AG04449 (cell line): ENCODE results near the gene LIMS2.

Source experiments
- CTCF ChIA-PET: fragments of 350-600 bp; formaldehyde crosslinking; extraction: SDS; loops from one replicate; lab custom pipeline; 2021; ENCODE audit warnings: antibody characterized with exemption; lab: Yijun Ruan, JAX
- POLR2A ChIA-PET: fragments of 400-600, 350-600 bp; formaldehyde crosslinking; extraction: SDS; loops from one replicate; lab custom pipeline; 2020; ENCODE audit warnings: antibody characterized with exemption, inconsistent platforms; lab: Yijun Ruan, JAX
- DNase-seq: peaks from one replicate; pipeline ENCODE4 v3.0.0-alpha.2; 2010; ENCODE audit warnings: low read depth, low spot score
- H3K4me3 ChIP-seq: 2 replicates; pipeline ENCODE4 v1.5.1; 2011; ENCODE audit warnings: low read depth, mild to moderate bottlenecking, control low read depth, low read length
- CTCF ChIP-seq: IDR thresholded peaks from one replicate; pipeline ENCODE4 v1.5.1; 2011; ENCODE audit warnings: mild to moderate bottlenecking, moderate library complexity, low read length, control low read depth, inconsistent platforms; ENCODE audit not compliant: insufficient read depth; ENCODE audit errors: missing control alignments

LIMS2 gene

GRCh38 chr2:127609818-127610217 lies 65.5 kb downstream of the LIMS2 start:
- DNase-seq, result no peak
- ChIA-PET POLR2A (no interaction called here), CTCF (interaction anchor here (1.0 to 2.8 kb wide), 2 partner anchors 18 to 434 kb away, joined by 3 to 15 read pairs; no protein-coding TSS in a partner anchor)
- no peak overlapping the region for H3K4me3 ChIP-seq
- TF ChIP-seq CTCF, result no peak

- no peak for DNase-seq
- no peak overlapping the region for H3K4me3 ChIP-seq
- POLR2A ChIA-PET, result no interaction called here
- CTCF ChIA-PET, result interaction anchor here (2.8 kb wide), 1 partner anchor 18 kb away, joined by 15 read pairs; no protein-coding TSS in a partner anchor
- TF ChIP-seq CTCF, result no peak
These were observed 66.1 kb downstream of the LIMS2 start for GRCh38 chr2:127609031-127609751.

- CTCF ChIA-PET, result interaction anchor here (1.8 to 2.8 kb wide), 2 partner anchors 17 kb away, joined by 8 to 15 read pairs; no protein-coding TSS in a partner anchor
- H3K4me3 ChIP-seq, result no peak overlapping the region
- no peak for TF ChIP-seq CTCF
- POLR2A ChIA-PET, result no interaction called here
- no peak for DNase-seq
These were observed 67.0 kb downstream of the LIMS2 start for GRCh38 chr2:127608061-127609030.

GRCh38 chr2:127607399-127607908 lies 67.9 kb downstream of the LIMS2 start:
- no peak for TF ChIP-seq CTCF
- CTCF ChIA-PET, result interaction anchor here (1.8 kb wide), 1 partner anchor 16 kb away, joined by 8 read pairs; no protein-coding TSS in a partner anchor
- DNase-seq, result no peak
- no peak overlapping the region for H3K4me3 ChIP-seq
- POLR2A ChIA-PET, result no interaction called here

GRCh38 chr2:127606625-127607398 lies 68.5 kb downstream of the LIMS2 start:
- H3K4me3 ChIP-seq, result no peak overlapping the region
- POLR2A ChIA-PET, result no interaction called here
- no peak for DNase-seq
- TF ChIP-seq CTCF, result no peak
- CTCF ChIA-PET, result interaction anchor here (1.2 to 8.0 kb wide), 3 partner anchors 16 to 23 kb away, joined by 3 to 52 read pairs (median 8); no protein-coding TSS in a partner anchor
